ENCODE measurements around the gene CCR5AS.

DNA sequence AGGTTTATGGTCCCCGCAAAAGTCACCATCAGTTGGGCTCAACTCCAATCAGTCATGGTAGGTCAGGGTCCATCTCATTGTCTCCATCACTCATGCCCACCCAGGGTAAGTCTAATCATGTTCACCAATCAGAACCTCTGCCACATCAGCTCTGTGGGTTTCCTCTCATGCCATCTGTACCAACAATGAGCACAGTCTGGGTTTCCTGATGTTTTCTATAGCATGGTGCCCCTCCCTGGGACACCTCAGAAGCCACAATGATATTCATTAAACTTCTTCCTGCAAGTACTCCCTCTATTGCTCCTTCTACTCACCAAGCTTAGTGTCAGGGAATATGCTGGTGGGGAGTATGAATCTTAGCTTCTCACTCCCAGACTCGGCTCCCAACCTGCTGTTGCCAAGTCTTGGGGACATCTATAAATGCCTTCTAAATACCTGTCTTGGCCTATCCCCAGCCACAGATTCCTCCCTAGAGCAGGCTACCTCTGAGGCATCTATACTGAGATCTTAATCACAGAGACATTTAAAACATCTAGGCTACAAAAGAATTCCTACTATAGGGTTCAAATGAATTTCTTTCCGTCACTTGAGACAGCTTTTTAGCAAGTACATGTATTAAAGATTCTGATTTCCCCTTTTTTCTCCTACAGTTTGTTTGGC, 57.9 kb downstream of the CCR5AS start:
- TF ChIP-seq, protein P1, sequence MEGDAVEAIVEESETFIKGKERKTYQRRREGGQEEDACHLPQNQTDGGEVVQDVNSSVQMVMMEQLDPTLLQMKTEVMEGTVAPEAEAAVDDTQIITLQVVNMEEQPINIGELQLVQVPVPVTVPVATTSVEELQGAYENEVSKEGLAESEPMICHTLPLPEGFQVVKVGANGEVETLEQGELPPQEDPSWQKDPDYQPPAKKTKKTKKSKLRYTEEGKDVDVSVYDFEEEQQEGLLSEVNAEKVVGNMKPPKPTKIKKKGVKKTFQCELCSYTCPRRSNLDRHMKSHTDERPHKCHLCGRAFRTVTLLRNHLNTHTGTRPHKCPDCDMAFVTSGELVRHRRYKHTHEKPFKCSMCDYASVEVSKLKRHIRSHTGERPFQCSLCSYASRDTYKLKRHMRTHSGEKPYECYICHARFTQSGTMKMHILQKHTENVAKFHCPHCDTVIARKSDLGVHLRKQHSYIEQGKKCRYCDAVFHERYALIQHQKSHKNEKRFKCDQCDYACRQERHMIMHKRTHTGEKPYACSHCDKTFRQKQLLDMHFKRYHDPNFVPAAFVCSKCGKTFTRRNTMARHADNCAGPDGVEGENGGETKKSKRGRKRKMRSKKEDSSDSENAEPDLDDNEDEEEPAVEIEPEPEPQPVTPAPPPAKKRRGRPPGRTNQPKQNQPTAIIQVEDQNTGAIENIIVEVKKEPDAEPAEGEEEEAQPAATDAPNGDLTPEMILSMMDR (IDR thresholded peaks at IDR 0.05; ENCODE audit: borderline replicate concordance, extremely low read depth, low read length, poor library complexity, severe bottlenecking): peak; percentile 29
- TF ChIP-seq EZH2 (IDR thresholded peaks at IDR 0.05; ENCODE audit: borderline replicate concordance, low read depth, low read length, severe bottlenecking): no peak
